Subcutaneous abdominal adipose tissue (tissue), 5 donors: Measurements from ENCODE around the gene ZYG11B.
"Not testable (repeated sequence)": the region's sequence is repeated elsewhere in the genome, so short reads cannot be mapped to it uniquely, and the experiment has no call there.

Source experiments
- H3K27ac ChIP-seq: one replicate; pipeline ENCODE4 v1.7.0; 2013; ENCODE audit warnings: low read depth, mild to moderate bottlenecking, inconsistent platforms, low read length, moderate library complexity
- H3K27me3 ChIP-seq, 5 donors: one replicate each; pipeline ENCODE4 v1.7.0; 2013; ENCODE audit warnings: low read length in 5 of 5, inconsistent platforms in 1 of 5; ENCODE audit not compliant: control insufficient read depth in 5 of 5, insufficient read depth in 4 of 5
- H3K36me3 ChIP-seq, 5 donors: one replicate each; pipeline ENCODE4 v1.7.0; 2013; ENCODE audit warnings: low read length in 5 of 5; ENCODE audit not compliant: control insufficient read depth in 5 of 5, insufficient read depth in 5 of 5
- H3K4me1 ChIP-seq, 5 donors: one replicate each; pipeline ENCODE4 v1.7.0; 2013; ENCODE audit warnings: low read length in 5 of 5, mild to moderate bottlenecking in 3 of 5, moderate library complexity in 1 of 5; ENCODE audit not compliant: control insufficient read depth in 5 of 5, insufficient read depth in 5 of 5
- H3K4me3 ChIP-seq, 5 donors: one replicate each; pipeline ENCODE4 v1.7.0; 2013; ENCODE audit warnings: low read length in 5 of 5, low read depth in 1 of 5
- H3K9ac ChIP-seq, 5 donors: one replicate each; pipeline ENCODE4 v1.7.0; 2013; ENCODE audit warnings: low read length in 5 of 5, mild to moderate bottlenecking in 4 of 5, moderate library complexity in 3 of 5
- H3K9me3 ChIP-seq, 5 donors: one replicate each; pipeline ENCODE4 v1.7.0; 2013; ENCODE audit warnings: low read length in 5 of 5; ENCODE audit not compliant: control insufficient read depth in 5 of 5
- donor health status: healthy.
- donor health status: healthy.
- donor health status: healthy.
- donor health status: healthy.
- donor health status: healthy.

Gene ZYG11B

GRCh38 chr1:52686830-52687229, 39.4 kb upstream of the ZYG11B start:
- H3K9ac ChIP-seq, result no peak overlapping the region
- no peaks in the 10 kb centered on the region for H3K4me1 ChIP-seq
- H3K9me3 ChIP-seq, result peaks cover 0 to 3% (median 0%) of the 10 kb centered on the region in 5 donors
- no peak overlapping the region for H3K27ac ChIP-seq
- H3K36me3 ChIP-seq, result peaks cover 10 to 34% (median 22%) of the 10 kb centered on the region in 5 donors
- H3K4me3 ChIP-seq, result no peak overlapping the region
- H3K27me3 ChIP-seq, result no peaks in the 10 kb centered on the region

GRCh38 chr1:52691821-52692220, 34.4 kb upstream of the ZYG11B start:
- no peak overlapping the region for H3K9ac ChIP-seq
- no peak overlapping the region for H3K27ac ChIP-seq
- H3K36me3 ChIP-seq, result peaks cover 15 to 43% (median 31%) of the 10 kb centered on the region in 5 donors
- H3K4me3 ChIP-seq, result no peak overlapping the region
- H3K27me3 ChIP-seq, result no peaks in the 10 kb centered on the region
- no peaks in the 10 kb centered on the region for H3K4me1 ChIP-seq
- H3K9me3 ChIP-seq, result peaks cover 0 to under 1% (median 0%) of the 10 kb centered on the region in 5 donors

- Histone ChIP-seq H3K4me3 (no peak overlapping the region), H3K27ac (no peak overlapping the region), H3K9ac (no peak overlapping the region), H3K27me3 (no peaks in the 10 kb centered on the region), H3K36me3 (peaks cover 9 to 34% (median 22%) of the 10 kb centered on the region in 5 donors), H3K9me3 (no peaks in the 10 kb centered on the region), H3K4me1 (peaks cover 0 to 7% (median 4%) of the 10 kb centered on the region in 5 donors)
These were observed 33.6 kb upstream of the ZYG11B start for GRCh38 chr1:52692697-52693096.

GRCh38 chr1:52693351-52693750, 32.9 kb upstream of the ZYG11B start:
- Histone ChIP-seq H3K36me3 (peaks cover 9 to 27% (median 17%) of the 10 kb centered on the region in 5 donors), H3K4me1 (peaks cover 0 to 11% (median 7%) of the 10 kb centered on the region in 5 donors)
- H3K9ac ChIP-seq, H3K4me3 ChIP-seq, H3K27me3 ChIP-seq, H3K27ac ChIP-seq, H3K9me3 ChIP-seq: not testable (repeated sequence)

- H3K27me3 ChIP-seq, result no peaks in the 10 kb centered on the region
- H3K9me3 ChIP-seq, result no peaks in the 10 kb centered on the region
- no peak overlapping the region for H3K4me3 ChIP-seq
These were observed 32.4 kb upstream of the ZYG11B start for GRCh38 chr1:52693843-52694242.

GRCh38 chr1:52695627-52696026, 30.6 kb upstream of the ZYG11B start:
- Histone ChIP-seq H3K4me1 (peaks cover 0 to 19% (median 13%) of the 10 kb centered on the region in 5 donors), H3K9me3 (no peaks in the 10 kb centered on the region), H3K4me3 (no peak overlapping the region), H3K27me3 (no peaks in the 10 kb centered on the region), H3K36me3 (peaks cover 5 to 21% (median 15%) of the 10 kb centered on the region in 5 donors), H3K9ac (no peak overlapping the region), H3K27ac (no peak overlapping the region)

More at GRCh38 chr1:52693843-52694242, 32.4 kb upstream of the ZYG11B start:
- H3K9ac ChIP-seq, result no peak overlapping the region
- no peak overlapping the region for H3K27ac ChIP-seq
- peaks cover 0 to 15% (median 12%) of the 10 kb centered on the region in 5 donors for H3K4me1 ChIP-seq
- H3K36me3 ChIP-seq, result peaks cover 9 to 24% (median 17%) of the 10 kb centered on the region in 5 donors

- H3K9me3 ChIP-seq, result no peaks in the 10 kb centered on the region
- H3K27ac ChIP-seq, result peak within 1 kb of the TSS; percentile 79
- no peaks in the 10 kb centered on the region for H3K27me3 ChIP-seq
These were observed 28.2 kb upstream of the ZYG11B start, which contains the start of gene COA7 for GRCh38 chr1:52697795-52698674. COA7 (minus strand) TSS chr1:52698347; CDS start chr1:52698326, 21 bp downstream.

GRCh38 chr1:52702886-52703787, 23.1 kb upstream of the ZYG11B start:
- H3K9me3 ChIP-seq, result no peaks in the 10 kb centered on the region
- H3K4me3 ChIP-seq, result peak overlapping the region; percentile 74 to 92 (median 83)
- peaks cover 4 to 33% (median 23%) of the 10 kb centered on the region in 5 donors for H3K4me1 ChIP-seq
- H3K9ac ChIP-seq, result peak overlapping the region in 4 of 5 donors; percentile 69 to 82 (median 73)
- no peaks in the 10 kb centered on the region for H3K36me3 ChIP-seq
- peak overlapping the region; percentile 67 for H3K27ac ChIP-seq
- H3K27me3 ChIP-seq, result no peaks in the 10 kb centered on the region

More at GRCh38 chr1:52697795-52698674, 28.2 kb upstream of the ZYG11B start, which contains the start of gene COA7:
- peak within 1 kb of the TSS; percentile 75 to 87 (median 85) for H3K4me3 ChIP-seq
- peak within 1 kb of the TSS in 4 of 5 donors; percentile 65 to 83 (median 70) for H3K9ac ChIP-seq
- H3K4me1 ChIP-seq, result peaks cover 0 to 26% (median 23%) of the 10 kb centered on the region in 5 donors
- no peaks in the 10 kb centered on the region for H3K36me3 ChIP-seq

GRCh38 chr1:52706136-52706670, 20.1 kb upstream of the ZYG11B start:
- no peaks in the 10 kb centered on the region for H3K9me3 ChIP-seq
- no peak overlapping the region for H3K27ac ChIP-seq
- H3K9ac ChIP-seq, result no peak overlapping the region
- no peaks in the 10 kb centered on the region for H3K27me3 ChIP-seq
- H3K36me3 ChIP-seq, result no peaks in the 10 kb centered on the region
- peaks cover 4 to 21% (median 14%) of the 10 kb centered on the region in 5 donors for H3K4me1 ChIP-seq
- H3K4me3 ChIP-seq, result no peak overlapping the region
